ENCODE results near the gene FASTK.

FASTK gene

DNA sequence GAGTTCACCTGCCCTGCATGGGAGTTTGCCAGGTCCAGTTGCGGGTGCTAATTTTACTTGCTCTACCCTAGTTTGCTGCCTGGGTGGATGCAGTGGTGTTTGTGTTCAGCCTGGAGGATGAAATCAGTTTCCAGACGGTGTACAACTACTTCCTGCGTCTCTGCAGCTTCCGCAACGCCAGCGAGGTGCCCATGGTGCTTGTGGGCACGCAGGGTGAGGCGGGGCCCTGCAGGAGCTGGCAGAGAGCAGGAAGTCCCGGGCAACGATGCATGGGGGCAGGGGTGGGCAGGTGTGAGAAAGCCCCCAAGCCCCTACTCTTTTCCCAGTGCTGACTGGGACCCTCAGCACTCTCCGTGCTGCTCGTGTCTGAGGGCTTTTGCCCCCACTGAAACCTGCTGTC is 37.0 kb upstream of the FASTK start:
- DNase-seq, result no peak

DNA sequence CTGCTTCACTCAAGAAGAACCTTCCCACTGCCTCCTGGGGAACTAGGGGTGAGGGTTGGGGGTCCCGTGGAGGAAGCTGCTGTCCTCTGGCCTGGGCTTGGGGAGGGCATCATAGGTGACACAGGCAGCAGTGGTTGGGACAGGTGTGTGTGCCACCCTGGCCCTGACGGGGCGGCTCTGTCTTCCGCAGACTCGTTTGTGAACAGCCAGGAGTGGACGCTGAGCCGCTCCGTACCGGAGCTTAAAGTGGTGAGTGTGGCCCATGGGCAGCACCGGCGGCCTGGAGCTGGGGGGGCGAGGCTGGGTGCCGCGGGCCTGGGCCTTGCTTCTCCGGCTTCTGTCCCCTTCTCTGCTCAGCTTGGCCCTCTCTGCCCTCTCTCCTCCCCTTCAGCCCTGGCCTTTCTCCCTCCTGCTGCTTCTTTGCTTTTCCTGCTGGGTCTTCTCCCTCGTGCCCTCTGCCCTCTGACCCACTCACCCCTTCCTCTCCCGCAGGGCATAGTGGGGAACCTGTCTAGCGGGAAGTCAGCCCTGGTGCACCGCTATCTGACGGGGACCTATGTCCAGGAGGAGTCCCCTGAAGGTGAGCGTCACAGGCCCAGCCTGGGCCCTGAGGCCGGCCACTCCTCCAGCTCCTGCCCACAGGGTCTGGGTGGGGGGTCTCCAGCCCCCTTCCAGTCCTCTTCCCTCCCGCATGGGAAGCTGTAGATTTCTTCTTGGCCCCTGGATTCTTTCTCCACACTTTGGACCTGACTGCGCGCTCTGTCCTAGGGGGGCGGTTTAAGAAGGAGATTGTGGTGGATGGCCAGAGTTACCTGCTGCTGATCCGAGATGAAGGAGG is 36.2 kb upstream of the FASTK start:
- no peak for DNase-seq

DNA sequence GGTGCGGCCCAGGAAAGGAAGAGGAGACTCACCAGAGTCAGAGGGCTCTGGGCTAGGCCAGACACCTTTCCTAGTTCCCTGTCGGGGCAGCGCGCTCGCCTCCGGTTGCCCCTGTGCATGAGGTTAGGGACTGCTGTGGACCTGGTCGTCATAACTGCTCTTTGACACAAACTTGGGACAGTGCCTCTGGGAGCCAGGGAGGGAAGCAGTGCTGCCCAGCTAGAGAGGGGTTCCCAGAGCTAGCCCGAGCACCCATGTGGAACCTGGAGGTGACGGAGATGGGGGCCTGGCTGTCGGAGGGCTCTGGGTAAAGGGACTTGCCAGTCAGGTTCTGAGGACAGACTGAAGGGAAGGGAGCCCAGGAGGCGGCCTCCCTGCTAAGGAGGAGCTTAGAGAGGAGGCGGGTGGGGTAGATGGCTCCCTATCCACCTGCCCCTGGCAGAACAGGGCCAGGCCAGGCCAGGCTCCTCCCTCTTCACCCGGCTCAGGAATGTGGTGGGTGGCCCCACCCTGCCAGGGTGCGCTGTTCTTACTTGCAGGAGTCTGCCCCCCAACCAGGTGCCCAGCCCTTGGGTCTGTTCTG is 35.3 kb upstream of the FASTK start:
- no peak for DNase-seq

DNA sequence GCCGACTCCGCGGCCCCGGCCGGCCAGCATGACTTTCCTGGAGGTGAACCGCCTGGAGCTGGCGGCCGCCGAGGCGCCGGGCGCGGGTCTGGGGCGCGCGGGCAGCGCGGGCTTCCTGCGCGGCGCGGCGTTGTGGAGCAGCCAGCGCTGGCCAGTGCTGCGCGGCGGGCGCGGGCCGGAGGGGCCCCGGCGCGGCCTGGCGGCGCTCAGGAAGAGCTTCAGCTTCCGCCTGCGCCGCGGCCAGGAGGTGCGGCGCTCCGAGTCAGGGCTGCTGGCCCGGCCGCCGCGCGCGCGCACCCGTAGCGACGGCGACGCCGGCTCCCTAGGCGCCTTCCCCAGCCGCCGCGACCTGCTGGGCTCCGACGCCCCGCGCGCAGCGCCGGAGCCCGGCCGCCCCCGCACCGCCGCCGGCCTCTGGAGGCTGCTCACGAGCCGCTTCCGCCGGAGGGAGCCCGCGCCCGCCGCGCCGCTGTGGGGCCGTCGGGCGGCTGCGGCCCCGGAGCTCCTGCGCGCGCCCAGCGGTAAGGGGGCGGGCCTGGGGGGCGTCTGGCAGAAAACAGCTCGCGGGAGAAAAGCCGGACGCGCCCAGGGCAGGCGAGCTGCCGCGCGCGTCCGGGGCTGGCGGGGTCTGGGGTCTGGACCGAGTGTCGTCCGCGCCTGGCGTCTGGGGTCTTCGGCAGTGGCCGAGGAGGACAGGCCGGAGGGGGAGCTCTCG is 34.7 kb upstream of the FASTK start:
- DNase-seq, result peak; percentile 69

DNA sequence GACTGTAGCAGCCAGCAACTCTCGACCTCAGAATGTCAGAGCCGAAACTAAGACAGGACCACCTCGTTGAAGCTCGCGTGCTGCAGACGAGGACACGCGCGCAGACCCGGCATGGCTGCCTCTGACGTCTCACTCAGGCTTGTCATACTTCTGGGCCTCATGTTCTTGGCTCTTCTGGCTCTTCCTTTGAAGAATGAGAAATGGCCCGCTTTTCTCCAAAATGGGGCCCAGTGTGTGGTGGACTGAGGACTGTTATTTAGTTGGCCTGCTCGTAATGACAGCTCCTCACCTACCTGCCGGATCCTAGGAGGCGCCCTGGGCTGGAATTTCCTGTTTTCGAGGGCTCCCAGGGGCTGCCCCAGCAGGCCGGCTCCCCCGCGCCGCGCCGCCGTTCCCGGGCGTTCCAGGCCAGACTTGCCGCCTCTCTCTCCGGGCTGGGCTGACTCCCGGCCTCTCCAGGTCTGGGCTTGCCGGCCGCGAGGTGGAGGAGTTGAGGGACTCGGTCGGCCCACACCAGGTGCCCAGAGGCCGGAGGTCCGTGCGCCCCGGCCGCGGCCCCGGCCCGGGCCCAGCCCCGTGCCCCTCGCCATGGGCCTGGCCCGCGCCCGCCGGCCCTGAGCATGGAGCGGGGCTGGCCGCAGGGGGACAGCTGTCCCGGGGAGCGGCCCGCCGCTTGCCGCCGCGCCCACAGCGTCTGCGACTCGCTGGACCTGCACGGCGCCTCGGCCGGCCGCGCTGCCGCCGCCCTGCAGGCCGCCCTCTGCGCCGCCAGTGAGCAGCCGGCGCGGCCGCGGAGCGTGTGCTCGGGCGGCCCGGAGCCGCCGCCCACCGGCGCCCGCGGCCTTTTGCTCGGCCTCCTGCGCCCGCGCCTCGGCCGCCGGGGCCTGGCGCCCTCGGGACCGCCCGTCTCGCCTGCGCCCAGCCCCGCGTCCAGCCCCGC is 33.8 kb upstream of the FASTK start:
- DNase-seq, result peak; percentile 67

DNA sequence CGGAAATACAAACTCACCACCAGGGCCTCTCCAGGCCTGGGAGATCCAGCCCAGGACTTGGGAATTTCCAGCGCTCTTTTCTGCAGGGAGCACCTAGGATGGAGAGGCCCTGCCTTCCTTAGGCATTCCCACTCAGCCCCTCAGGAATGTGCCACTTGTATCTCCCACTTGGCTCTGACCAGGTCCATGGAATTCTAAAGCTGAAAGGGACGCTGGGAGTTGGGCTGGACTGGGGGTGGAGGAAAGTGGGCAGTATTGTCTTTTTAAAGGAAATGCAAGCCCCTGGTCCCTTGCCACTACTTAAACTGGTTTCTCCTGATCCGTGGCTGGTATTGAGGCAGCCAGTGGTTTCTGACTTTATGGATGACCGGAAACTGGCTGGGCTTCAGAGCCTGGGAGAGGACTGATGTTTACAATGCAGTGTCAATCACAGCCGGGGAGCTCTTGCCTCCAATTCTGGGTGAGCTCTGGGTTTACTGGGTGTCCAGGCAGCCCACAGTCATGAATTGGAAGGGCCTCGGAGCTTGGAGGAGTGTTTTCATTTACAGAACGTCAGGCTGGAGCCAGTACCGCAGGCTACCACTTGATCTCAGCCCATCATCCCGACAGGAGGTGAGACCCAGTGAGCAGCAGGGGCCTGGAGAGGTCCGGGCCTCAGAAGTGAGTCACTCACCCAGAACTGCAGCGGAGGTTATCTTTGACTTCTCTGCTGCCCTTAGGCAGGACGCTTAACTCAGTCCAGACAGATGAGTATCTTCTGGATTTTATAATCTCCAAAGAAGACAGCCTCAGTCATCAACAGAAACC is 32.9 kb upstream of the FASTK start:
- DNase-seq, result peak; percentile 35

DNA sequence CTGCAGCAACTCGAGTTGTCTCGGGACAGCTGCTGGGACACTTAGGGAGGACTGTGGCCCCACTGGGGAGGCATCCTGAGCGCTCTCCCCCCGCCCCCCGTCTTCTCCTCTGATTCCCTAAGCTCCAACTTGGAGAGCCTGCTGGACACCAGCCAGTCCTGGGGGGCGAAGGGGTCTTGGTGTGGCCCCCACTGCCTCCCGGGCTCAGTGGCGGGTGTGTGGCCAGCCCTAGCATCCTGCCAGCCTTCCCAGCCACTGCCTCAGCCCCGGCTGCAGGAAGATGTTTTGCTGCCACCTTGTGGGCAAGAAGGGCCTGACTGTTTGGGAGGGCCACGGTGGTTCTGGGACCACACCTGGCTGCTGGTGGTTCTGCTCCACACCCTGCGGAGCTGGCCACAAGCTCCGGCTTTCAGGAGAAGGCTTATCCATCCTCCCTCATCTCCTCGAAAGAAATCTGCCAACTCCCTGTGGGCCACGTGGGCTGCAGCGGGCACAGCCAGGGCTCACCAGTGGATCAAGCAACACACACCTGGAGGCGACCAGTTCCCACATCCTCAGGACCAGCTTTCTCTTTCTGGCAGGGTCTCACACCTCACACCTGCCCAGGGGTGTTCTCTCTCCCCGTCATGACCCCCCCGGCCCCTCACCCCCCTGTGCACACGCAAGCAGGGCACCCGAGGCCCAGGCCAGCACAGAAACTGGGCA is 30.5 kb upstream of the FASTK start:
- peak; percentile 85 for DNase-seq

DNA sequence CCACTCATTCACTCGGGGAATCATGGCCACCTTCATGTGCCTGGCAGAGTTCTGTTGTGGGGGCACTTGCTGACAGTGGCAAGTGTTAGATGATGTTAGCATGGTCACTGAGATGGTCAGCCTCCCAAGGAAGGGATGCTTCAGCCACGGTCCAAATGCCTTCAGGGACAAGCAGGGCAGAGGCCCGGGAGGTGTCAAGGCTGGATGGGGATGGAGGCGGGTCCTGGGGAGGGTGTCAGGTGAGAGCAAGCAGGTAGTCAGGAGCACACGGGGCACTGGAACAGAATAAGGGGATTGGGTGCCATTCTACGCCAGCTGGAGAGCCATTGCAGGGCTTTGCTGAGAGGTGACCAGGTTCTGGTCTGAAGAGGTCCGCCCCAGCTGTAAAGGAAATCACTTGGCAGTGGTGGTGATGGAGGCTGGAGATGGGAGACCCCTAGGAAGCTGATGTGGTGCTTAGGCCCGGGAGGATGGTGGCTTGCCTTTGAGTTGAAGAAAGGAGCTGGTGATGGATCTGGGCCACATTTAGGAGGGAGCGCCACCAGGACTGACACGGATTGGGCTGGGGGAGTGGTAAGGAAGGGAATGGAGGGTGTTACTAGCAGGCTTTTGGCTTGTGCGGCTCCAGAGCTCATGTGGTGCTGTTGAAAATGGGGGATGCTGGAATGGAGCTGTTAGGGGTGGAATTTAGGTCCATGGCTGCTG is 29.8 kb upstream of the FASTK start:
- no peak for DNase-seq

DNA sequence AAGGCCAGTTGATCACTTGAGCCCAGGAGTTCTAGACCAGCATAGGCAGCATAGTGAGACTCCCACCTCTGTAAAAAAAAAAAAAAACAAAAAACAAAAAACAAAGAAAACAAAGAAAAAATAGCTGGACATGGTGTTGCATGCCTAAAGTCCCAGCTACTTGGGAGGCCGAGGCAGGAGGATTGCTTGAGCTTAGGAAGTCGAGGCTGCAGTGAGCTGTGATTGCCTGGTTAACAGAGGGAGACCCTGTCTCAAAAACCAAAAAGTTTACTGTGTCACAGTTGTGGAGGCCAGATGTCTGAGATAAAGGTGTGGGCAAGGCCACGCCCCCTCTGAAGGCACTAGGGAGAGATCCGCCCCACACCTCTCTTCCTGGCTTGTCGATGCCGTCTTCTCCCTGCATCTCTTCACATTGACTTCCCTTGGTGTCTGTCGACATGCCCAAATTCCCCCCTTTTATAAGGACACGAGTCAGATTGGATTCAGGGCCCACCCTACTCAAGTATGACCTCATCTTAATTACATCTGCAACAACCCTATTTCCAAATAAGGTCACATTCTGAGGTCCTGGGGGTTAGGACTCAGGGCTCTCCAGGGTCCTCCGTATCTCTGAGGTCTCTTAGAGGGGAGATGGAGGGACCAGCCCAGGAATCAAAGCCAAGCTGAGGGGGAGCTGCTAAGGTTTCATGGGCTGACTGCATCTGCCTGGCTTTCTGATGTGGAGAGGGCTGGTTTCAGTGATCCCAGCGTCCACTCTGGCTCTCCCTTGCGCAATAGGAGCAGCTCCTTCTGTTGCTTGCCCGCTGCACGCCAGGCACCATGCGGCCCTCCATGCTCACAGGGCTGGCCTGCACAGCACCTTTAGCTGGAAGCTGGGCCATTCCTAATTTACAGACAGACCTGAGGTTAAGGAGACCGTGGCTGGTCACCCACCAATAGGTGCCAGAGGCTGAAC is 28.8 kb upstream of the FASTK start:
- no peak for DNase-seq

DNA sequence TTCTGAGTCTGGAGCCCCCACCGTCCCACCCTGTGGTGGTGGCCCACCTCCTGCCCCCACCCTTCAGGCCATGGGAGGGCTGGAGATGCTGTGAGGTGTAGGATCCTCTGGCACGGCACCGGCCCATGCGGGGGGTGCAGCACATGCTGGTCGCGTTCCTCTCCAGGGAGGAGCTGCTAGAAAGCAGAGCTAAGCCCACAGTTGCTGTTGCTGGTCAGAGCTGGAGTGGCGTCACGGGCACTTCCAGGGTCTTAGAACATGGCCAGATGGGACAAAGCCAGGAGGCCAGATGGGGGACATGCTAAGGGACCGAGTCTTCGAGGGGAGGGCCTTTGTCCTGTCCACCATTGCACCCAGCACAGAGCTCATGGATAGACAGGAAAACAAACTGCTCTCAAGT is 27.3 kb upstream of the FASTK start:
- DNase-seq, result no peak

DNA sequence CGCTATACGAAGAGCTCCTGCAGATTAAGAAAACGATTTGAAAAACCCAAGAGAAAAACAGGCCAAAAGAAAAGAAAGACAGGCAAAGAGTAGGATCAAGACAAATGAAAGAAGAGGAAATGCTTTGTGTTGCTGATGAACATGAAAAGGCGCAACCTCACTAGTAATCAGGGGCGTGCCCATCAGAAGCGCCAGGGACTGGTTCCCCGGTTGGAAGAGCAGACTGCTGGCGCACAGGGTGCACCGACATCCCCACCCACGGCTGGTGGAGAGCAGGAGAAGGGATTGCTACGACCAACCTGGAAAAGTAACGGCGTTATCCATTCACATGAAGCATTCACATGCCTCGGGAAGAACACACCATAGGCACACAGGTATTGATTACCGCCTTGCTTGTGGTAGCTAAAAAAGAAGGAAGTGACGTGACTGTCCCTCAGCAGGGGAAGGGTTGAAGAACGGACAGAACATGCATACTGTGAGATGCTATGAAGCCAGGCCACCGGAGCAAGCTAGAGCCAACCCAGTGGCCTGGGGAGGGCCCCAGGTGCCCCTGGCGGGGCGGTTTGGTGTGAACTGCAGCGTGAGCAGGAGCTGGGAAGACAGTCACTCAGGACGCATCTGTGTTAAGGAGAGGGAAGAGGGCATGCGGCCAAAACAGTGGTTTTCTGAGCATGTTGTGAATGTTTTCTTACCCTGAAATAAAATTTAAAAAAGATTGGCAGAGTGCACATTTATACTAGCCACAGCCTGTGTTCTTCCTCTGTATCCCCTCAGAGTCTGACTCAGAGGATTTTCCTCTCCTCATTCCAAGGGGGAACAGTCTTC is 24.0 kb upstream of the FASTK start:
- peak; percentile 37 for DNase-seq

DNA sequence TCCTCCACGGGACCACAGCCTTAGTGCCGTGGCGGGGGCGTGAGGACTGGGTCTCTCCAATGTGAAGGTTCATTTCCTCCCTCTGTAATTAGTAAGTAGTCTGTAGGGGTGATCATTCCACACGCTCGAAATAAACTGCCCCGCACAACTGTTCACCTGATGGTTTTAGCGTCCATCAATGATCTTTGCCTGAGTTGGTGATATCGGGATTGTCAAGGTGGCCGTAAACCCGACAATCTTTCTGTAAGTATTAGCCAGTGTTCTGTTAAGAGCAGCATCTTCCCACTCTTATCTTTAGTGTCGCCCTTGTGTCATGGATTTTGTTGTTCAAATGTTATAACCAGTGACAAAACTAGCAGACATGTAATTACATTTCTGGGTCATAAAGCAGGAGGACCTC is 23.4 kb upstream of the FASTK start:
- no peak for DNase-seq

DNA sequence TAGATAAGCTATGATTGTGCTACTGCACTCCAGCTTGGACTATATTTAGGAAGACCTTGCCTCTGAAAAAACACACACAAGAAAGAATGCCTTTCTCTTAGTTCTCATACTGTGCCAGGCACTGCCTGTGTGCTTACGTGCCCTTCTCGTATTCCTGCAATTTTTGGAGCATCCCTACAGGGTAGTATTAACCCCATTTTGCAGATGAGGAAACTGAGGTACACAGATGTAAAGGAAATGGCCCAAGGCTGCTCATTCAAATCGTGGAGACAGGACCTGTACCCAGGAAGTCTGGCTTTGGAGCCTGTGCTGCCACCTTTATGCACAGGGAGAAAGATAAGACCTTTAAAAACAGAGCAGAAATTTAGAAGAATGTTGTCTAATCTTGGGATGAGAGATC is 22.4 kb upstream of the FASTK start:
- no peak for DNase-seq

DNA sequence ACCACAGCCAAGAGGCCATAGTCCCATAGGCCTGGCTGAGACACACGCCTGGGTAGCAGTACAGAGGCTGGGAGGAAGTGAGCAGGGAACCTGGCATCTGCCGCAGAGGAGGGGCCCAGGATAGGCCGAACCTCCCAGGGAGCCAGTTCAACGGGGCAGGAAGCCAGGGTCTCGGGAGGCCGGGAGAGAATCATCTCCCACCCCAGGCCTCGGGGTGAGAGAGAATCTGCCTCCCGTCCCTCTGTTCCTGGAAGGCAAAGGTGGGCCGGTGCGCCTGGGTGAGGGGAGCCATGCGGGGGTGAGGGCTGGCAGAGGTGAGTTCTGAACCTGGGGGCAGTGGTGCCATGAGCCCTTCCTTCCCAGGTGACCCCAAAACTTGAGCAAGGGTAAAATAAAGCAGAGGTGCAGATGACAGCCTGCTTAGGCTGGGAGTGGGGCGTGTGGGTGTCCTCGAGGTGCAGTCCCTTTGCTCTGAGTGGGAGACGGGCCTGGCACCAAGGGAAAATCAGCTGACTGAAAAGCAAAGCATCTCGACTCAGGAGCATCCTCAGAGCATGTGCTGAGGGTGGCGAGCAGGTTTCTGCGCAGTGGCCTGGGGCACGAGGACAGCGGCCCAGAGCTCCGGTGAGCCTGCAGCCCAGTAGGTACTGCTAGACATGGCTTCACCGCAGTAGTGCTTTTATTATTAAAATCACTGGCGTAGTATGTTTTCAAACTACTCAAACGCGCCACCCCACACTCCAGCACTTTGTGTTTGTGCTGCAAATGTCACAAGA is 21.2 kb upstream of the FASTK start:
- no peak for DNase-seq

DNA sequence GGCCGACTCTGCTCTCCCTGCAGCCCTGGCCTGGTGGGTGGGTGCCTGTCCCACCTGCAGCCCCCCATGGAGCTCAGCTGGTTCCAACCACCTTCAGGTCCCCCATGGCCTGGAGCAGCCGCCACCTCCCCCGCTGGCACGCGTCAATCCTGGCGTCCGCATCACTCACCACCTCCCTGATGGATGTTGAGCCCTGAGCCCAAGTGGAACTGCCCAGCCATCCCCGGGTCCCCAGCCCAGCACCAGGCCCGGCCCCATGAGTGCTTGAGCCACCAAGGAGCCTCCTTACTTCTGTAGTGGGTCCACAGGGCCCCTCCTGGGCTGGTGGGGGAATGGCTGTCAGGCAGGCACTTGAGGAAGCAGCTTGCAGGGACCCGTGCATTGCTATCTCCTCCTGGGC is 20.3 kb upstream of the FASTK start:
- DNase-seq, result no peak

DNA sequence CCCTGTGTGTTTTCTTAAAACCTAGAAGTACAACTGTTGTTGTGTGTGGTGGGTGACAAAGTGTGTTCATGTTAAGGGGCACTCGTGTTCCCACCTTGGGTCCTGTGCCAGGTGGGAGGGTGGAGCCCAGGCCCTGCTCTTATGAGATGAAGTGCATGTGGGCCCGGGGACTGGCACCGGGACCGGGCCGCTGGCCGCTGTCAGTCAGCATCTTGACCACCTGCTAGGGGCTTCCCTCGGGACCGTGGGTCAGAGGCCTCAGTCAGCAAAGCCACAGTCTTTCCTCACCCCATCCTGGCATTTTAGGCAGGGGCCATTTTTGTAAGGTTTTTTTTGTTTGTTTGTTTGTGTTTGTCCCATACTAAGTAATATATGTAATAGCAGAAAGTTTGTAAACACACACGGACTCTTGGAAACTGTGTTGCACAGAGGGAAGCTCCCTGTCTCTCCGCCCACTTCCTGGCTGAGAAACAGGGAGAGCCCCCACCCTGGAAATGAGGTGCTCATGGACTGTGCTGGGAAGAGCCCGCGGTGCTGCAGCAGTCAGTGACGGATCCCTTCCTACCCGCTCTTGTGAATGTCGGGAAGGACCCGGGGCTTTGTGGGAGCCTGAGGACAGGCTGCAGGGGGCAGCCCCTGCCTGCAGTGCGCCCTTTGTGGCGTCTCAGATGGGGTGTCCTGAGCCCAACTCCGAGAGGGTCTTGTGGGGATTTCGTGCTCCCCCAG is 19.0 kb upstream of the FASTK start:
- no peak for DNase-seq

DNA sequence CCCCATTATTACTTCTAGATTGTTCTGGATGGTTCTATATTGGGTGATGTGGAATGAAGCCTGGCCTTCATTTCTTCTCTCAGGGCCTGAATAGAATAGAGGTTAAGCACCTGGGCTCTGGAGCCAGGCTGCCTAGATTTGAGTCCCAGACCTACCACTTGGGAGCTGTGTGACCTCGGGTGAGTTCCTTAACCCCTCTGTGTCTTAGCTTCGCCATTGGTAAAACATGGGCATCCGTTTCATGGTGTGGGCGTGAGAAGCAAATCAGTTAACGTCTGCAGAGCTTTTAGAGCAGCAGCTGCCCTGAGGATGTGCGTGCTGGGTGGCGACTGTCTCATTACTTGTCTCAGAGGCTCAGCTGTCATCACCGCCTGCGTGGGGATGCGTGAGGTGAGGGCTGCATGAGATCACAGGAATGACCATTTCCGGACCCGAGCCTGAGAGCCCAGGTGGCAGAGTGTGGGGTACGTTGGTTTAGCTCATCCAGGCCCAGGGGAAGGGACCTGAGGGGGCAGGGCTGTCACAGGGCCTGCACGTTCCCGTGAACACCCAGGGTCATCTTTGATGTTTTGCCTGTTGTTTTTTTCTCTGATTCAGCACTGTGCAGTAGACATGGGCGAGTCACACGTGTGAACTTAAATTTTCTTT is 15.3 kb upstream of the FASTK start:
- DNase-seq, result no peak
